ENCODE measurements around the gene DNAJA3.

DNA sequence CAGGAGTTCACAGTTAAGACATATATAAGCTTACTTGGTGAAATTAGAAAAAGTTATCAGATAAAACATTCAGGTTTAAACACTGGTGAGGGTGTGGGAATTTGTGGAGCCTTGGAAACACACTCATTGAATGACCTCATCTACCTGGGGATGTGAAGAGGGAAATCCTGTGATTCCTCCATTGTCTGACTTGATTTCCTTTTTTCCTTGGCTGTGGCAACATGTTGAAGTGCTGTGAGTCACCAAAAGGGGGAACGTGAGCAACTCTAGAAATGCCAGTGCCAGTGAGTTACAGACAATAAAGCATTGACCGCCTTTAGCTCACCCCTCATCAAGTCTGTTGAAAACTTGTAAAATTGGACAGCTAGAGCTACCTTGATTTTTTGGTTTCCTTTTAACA, 52.3 kb downstream of the DNAJA3 start:
- TF ChIP-seq, protein P1, sequence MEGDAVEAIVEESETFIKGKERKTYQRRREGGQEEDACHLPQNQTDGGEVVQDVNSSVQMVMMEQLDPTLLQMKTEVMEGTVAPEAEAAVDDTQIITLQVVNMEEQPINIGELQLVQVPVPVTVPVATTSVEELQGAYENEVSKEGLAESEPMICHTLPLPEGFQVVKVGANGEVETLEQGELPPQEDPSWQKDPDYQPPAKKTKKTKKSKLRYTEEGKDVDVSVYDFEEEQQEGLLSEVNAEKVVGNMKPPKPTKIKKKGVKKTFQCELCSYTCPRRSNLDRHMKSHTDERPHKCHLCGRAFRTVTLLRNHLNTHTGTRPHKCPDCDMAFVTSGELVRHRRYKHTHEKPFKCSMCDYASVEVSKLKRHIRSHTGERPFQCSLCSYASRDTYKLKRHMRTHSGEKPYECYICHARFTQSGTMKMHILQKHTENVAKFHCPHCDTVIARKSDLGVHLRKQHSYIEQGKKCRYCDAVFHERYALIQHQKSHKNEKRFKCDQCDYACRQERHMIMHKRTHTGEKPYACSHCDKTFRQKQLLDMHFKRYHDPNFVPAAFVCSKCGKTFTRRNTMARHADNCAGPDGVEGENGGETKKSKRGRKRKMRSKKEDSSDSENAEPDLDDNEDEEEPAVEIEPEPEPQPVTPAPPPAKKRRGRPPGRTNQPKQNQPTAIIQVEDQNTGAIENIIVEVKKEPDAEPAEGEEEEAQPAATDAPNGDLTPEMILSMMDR (IDR thresholded peaks at IDR 0.05; ENCODE audit: insufficient read depth, low read depth, low read length): peak; percentile 7
- no peak for TF ChIP-seq EZH2 (IDR thresholded peaks at IDR 0.05; ENCODE audit: insufficient read depth, low read length)
